Chondrocyte (in vitro differentiated cells): Measurements from ENCODE around the gene PTPRG. TPM values are rescaled to one million over a fixed set of nuclear protein-coding genes. Genes with fewer than 3 reads are reported as not detected.

Source experiments
- DNase-seq: peaks from one replicate; pipeline ENCODE4 v3.0.0; 2021; ENCODE audit warnings: mixed read lengths, low spot score
- H3K27ac Mint-ChIP-seq: one replicate; pipeline ENCODE4 v1.8.0; 2021; ENCODE audit warnings: mild to moderate bottlenecking, moderate library complexity, mixed read lengths; ENCODE audit not compliant: unreplicated experiment
- H3K27me3 Mint-ChIP-seq: 2 replicates; pipeline ENCODE4 v1.8.0; 2021; ENCODE audit warnings: low read depth, mixed read lengths
- H3K36me3 Mint-ChIP-seq: 2 replicates; pipeline ENCODE4 v1.8.0; 2021; ENCODE audit warnings: low read depth, mixed read lengths
- H3K4me1 Mint-ChIP-seq: 2 replicates; pipeline ENCODE4 v1.8.0; 2021; ENCODE audit warnings: low read depth, mild to moderate bottlenecking, mixed read lengths
- H3K4me3 Mint-ChIP-seq: one replicate; pipeline ENCODE4 v1.8.0; 2021; ENCODE audit warnings: mild to moderate bottlenecking, moderate library complexity, mixed read lengths; ENCODE audit not compliant: unreplicated experiment
- H3K9me3 Mint-ChIP-seq: 2 replicates; pipeline ENCODE4 v1.8.0; 2021; ENCODE audit warnings: low read depth, mixed read lengths
- CTCF ChIP-seq: fragments of 200-600 bp; sonication (generic); IDR thresholded peaks from 2 replicates; pipeline ENCODE4 v1.5.0; 2021; ENCODE audit warnings: antibody characterized with exemption, mild to moderate bottlenecking, moderate library complexity
- total RNA-seq: library from RNA; stranded (reverse); gene quantifications from 3 replicates; pipeline ENCODE4 v1.2.1, GENCODE V29; 2021

Gene PTPRG
- total RNA-seq, 1 donor from 2014 or later = 45.5 TPM

- H3K27ac Mint-ChIP-seq = no peak overlapping the region
- H3K4me1 Mint-ChIP-seq = peaks cover 8% of the 10 kb centered on the region
- no peak overlapping the region for H3K4me3 Mint-ChIP-seq
- no peak for DNase-seq
- no peaks in the 10 kb centered on the region for H3K9me3 Mint-ChIP-seq
- H3K36me3 Mint-ChIP-seq = peaks cover 7% of the 10 kb centered on the region
- TF ChIP-seq CTCF = no peak
- H3K27me3 Mint-ChIP-seq = no peaks in the 10 kb centered on the region
These were observed 581.1 kb downstream of the PTPRG start for GRCh38 chr3:62142331-62143085.

GRCh38 chr3:62143843-62144450 lies 582.6 kb downstream of the PTPRG start:
- no peak for DNase-seq
- TF ChIP-seq CTCF = no peak
- peaks cover 7% of the 10 kb centered on the region for H3K36me3 Mint-ChIP-seq
- no peaks in the 10 kb centered on the region for H3K9me3 Mint-ChIP-seq
- H3K27ac Mint-ChIP-seq = no peak overlapping the region
- H3K4me1 Mint-ChIP-seq = peaks cover 8% of the 10 kb centered on the region
- H3K27me3 Mint-ChIP-seq = no peaks in the 10 kb centered on the region
- no peak overlapping the region for H3K4me3 Mint-ChIP-seq

DNA sequence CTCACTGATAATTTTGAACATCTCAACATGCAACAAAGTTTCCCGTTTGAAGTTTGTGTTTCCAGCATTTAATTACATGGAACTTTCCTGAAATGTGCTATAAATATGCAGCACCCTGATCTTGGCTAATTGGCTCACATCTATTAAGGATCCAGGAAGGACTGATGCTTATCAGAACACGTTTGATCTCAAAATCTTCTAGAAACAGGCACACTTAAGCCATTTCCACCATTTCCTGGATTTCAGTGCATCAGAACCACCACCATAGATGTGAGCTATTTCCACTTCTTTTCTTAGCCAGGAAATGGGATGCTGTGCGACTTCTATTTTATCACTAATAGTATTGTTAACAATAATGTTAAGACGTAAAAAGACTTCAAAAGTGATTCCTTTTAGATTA lies 583.1 kb downstream of the PTPRG start:
- peaks cover 7% of the 10 kb centered on the region for H3K36me3 Mint-ChIP-seq
- peaks cover 9% of the 10 kb centered on the region for H3K4me1 Mint-ChIP-seq
- DNase-seq = no peak
- H3K4me3 Mint-ChIP-seq = no peak overlapping the region
- H3K27ac Mint-ChIP-seq = no peak overlapping the region
- no peaks in the 10 kb centered on the region for H3K27me3 Mint-ChIP-seq
- H3K9me3 Mint-ChIP-seq = no peaks in the 10 kb centered on the region
- no peak for TF ChIP-seq CTCF

DNA sequence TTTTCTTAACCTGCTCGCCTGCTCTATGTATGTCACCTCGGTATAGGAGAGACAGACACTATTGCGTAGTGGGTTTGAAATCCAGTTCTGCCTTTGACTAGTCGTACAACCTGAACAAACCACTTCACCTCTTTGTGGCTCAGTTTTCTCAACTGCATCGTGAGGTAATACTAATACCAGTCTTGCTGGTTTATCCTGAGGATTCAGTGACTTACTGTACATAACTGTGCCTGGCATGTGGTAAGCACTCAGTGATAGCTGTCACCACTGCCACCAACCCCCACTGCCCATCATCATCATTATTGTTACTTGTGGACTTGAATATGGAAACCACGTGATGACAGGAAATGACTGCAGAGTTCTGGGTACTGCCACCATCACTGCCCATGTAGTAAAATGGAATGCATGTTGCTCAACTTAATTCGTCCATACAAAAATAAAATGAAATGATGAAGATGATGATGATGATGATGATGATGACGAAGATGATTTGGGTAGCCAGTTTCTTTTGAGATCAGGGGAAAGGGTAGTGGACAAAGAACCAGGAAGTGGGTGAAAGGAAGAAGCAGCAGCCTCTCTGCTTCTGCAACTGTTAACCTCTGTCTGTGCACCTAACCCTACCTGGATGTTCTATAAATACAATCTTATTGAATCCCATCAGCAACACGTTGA lies 583.9 kb downstream of the PTPRG start:
- peaks cover 12% of the 10 kb centered on the region for H3K4me1 Mint-ChIP-seq
- no peaks in the 10 kb centered on the region for H3K9me3 Mint-ChIP-seq
- no peak for DNase-seq
- no peak overlapping the region for H3K4me3 Mint-ChIP-seq
- H3K27ac Mint-ChIP-seq = no peak overlapping the region
- H3K36me3 Mint-ChIP-seq = peaks cover 5% of the 10 kb centered on the region
- H3K27me3 Mint-ChIP-seq = no peaks in the 10 kb centered on the region
- TF ChIP-seq CTCF = no peak

DNA sequence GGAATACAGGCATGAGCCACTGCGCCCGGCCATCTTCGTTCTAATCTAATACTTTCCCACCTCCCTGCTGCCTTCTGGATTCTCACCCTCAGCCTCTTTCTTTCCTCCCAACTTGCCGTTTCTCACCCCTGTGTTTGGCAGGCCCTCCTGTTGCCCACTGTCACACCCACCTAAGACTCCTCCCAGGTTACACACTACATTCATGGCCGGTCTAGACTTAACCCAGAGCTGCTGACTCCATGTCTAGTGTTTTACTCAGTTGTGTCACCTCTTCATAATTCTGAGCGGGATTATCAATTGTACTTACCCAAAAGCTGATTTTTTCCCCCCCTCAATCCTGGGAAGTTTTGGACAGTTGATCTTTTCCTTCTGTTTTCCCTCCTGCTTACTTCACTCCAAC lies 588.2 kb downstream of the PTPRG start:
- no peak overlapping the region for H3K27ac Mint-ChIP-seq

More for the DNA sequence above, 588.2 kb downstream of the PTPRG start:
- Mint-ChIP-seq H3K27me3 (no peaks in the 10 kb centered on the region), H3K4me3 (no peak overlapping the region), H3K36me3 (peaks cover 2% of the 10 kb centered on the region), H3K9me3 (no peaks in the 10 kb centered on the region), H3K4me1 (peaks cover 11% of the 10 kb centered on the region)
- no peak for TF ChIP-seq CTCF
- DNase-seq = no peak
